ENCODE results near the gene ACR.

ACR gene

DNA sequence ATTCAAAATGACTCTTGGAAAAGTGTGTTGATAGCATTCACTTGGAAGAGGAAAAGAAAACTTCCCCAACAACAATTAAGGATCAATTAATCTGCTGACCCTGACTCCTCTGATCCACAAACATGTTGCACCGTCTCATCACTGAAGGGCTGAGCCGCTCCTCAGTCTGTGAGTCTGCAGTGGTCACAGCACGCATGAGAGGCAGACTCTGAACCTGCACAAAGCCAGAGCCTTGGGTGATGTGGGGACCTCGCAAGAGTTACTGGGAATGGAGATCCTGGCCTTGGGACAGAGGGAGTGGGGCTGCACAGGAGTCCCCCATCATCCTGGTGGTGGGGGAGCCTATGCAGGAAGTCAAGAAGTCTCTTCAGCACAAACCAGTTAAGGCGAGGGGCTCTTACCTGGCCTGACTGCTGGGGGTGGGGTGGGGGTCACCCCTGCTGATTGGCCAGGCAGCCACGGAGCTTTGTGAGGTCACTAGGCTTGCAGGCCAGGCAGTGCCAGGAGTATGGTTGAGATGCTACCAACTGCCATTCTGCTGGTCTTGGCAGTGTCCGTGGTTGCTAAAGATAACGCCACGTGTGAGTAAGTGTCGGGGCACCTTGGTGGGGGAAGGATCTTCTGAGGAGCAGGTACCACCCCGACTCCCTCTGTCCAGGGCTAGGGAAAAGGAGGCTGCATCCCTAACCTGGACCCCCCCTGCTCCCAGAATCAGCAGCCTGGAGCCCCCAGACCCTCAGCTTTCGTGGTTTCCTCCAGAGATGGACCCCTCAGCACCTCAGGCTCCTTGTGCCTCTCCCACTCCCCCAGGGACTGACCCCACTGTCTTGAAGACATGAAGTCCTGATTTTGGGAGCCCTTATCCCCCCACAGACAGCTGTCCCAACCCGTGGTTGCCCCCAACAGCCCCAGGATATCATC, at the start of gene ACR:
TSS of gene ACR (plus strand) at position 477 of the 921 bp plus-strand sequence. CDS start at position 509, 32 bp downstream.
- Histone ChIP-seq H3K4me1 (ENCODE audit: insufficient read depth, low read length, poor library complexity, severe bottlenecking) (no peaks in the 10 kb centered on the region), H3K4me2 (ENCODE audit: low read depth, low read length, poor library complexity, severe bottlenecking) (no peak within 1 kb of the TSS), H3K4me3 (ENCODE audit: low read length, poor library complexity, severe bottlenecking) (no peak within 1 kb of the TSS), H3K9me3 (ENCODE audit: insufficient read depth, low read depth, low read length) (no peaks in the 10 kb centered on the region; the same call in 1 of the 2 replicates), H3K79me2 (ENCODE audit: insufficient read depth, low read length) (no peaks in the 10 kb centered on the region), H3K9me2 (replicated peaks; ENCODE audit: low read depth, low read length) (no peaks in the 10 kb centered on the region), H3K36me3 (ENCODE audit: insufficient read depth, low read length) (no peaks in the 10 kb centered on the region), H3K27me3 (ENCODE audit: insufficient read depth, low read length, poor library complexity, severe bottlenecking) (no peaks in the 10 kb centered on the region), H4K20me1 (ENCODE audit: insufficient read depth, low read length, poor library complexity, severe bottlenecking) (no peaks in the 10 kb centered on the region), H3F3A (ENCODE audit: low read depth) (no peaks in the 10 kb centered on the region), H3K9ac (ENCODE audit: low read depth, low read length, poor library complexity, severe bottlenecking) (no peak within 1 kb of the TSS), H2AFZ (ENCODE audit: low read length) (no peak within 1 kb of the TSS)
- TF ChIP-seq EZH2phosphoT487 (IDR thresholded peaks at IDR 0.05; ENCODE audit: borderline replicate concordance), result no peak
- TF ChIP-seq, protein P1, sequence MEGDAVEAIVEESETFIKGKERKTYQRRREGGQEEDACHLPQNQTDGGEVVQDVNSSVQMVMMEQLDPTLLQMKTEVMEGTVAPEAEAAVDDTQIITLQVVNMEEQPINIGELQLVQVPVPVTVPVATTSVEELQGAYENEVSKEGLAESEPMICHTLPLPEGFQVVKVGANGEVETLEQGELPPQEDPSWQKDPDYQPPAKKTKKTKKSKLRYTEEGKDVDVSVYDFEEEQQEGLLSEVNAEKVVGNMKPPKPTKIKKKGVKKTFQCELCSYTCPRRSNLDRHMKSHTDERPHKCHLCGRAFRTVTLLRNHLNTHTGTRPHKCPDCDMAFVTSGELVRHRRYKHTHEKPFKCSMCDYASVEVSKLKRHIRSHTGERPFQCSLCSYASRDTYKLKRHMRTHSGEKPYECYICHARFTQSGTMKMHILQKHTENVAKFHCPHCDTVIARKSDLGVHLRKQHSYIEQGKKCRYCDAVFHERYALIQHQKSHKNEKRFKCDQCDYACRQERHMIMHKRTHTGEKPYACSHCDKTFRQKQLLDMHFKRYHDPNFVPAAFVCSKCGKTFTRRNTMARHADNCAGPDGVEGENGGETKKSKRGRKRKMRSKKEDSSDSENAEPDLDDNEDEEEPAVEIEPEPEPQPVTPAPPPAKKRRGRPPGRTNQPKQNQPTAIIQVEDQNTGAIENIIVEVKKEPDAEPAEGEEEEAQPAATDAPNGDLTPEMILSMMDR (conservative IDR thresholded peaks at IDR 0.05; ENCODE audit: low read length), result no peak

DNA sequence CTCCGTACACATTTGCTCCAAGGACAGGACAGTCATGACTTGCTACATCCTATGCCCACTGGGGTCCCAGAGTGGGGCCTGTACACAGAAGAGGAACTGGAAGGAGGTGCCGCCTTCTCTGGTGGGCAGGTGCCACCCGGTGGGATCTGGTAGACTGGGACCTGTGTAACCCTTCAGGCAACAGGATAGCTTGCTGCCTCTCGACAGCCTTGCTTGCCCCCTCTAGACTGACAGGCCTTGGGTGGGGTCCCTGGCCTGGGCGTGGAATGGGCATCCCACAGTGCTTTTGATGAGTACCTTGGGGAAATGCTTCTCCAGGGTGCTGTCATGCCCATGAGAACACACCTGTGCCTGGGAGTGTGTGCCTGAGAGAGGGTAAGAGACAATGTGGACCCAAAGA, 49.6 kb upstream of the ACR start:
- H3K79me2 ChIP-seq (ENCODE audit: insufficient read depth, low read length), result peaks cover 23% of the 10 kb centered on the region; the same call in 1 of the 2 replicates
- no peaks in the 10 kb centered on the region for H3K9me2 ChIP-seq (replicated peaks; ENCODE audit: low read depth, low read length)
- H4K20me1 ChIP-seq (ENCODE audit: insufficient read depth, low read length, poor library complexity, severe bottlenecking), result peaks cover 20% of the 10 kb centered on the region
- no peak overlapping the region for H3K9ac ChIP-seq (ENCODE audit: low read depth, low read length, poor library complexity, severe bottlenecking)
- peaks cover 12% of the 10 kb centered on the region for H3K4me1 ChIP-seq (ENCODE audit: insufficient read depth, low read length, poor library complexity, severe bottlenecking)
- H3K9me3 ChIP-seq (ENCODE audit: insufficient read depth, low read depth, low read length), result no peaks in the 10 kb centered on the region
- TF ChIP-seq, protein P1 (conservative IDR thresholded peaks at IDR 0.05; ENCODE audit: low read length), result no peak
- TF ChIP-seq EZH2phosphoT487 (IDR thresholded peaks at IDR 0.05; ENCODE audit: borderline replicate concordance), result no peak
- H2AFZ ChIP-seq (ENCODE audit: low read length), result no peak overlapping the region
- no peak overlapping the region for H3K4me2 ChIP-seq (ENCODE audit: low read depth, low read length, poor library complexity, severe bottlenecking)
- no peaks in the 10 kb centered on the region for H3F3A ChIP-seq (ENCODE audit: low read depth)
- peaks cover 16% of the 10 kb centered on the region; the same call in 1 of the 2 replicates for H3K36me3 ChIP-seq (ENCODE audit: insufficient read depth, low read length)
- no peak overlapping the region for H3K4me3 ChIP-seq (ENCODE audit: low read length, poor library complexity, severe bottlenecking)
- H3K27me3 ChIP-seq (ENCODE audit: insufficient read depth, low read length, poor library complexity, severe bottlenecking), result no peaks in the 10 kb centered on the region

DNA sequence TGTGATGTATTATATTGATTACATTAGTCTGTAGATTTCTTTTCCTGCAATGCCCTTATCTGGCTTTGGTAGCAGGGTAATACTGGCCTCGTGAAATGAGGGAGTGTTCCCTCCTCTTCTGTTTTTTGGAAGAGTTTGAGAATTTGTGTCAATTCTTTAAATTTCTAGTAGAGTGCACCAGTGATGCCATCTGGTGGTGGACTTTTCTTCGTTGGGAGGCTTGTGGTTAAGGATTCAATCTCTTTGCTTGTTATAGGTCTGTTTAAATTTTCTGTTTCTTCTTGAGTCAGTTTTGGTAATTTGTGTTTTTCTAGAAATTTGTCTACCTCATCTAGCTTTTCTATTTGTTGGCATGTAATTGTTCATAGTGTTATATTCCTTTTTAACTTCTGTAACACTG, 46.5 kb upstream of the ACR start:
- no peaks in the 10 kb centered on the region for H3K9me2 ChIP-seq (replicated peaks; ENCODE audit: low read depth, low read length)
- H3K4me2 ChIP-seq (ENCODE audit: low read depth, low read length, poor library complexity, severe bottlenecking), result peak overlapping the region; percentile 20
- no peak overlapping the region for H2AFZ ChIP-seq (ENCODE audit: low read length)
- H4K20me1 ChIP-seq (ENCODE audit: insufficient read depth, low read length, poor library complexity, severe bottlenecking), result peaks cover 21% of the 10 kb centered on the region
- TF ChIP-seq EZH2phosphoT487 (IDR thresholded peaks at IDR 0.05; ENCODE audit: borderline replicate concordance), result no peak
- TF ChIP-seq, protein P1 (conservative IDR thresholded peaks at IDR 0.05; ENCODE audit: low read length), result peak; percentile 90
- no peaks in the 10 kb centered on the region for H3F3A ChIP-seq (ENCODE audit: low read depth)
- H3K4me3 ChIP-seq (ENCODE audit: low read length, poor library complexity, severe bottlenecking), result no peak overlapping the region
- peaks cover 39% of the 10 kb centered on the region; the same call in 1 of the 2 replicates for H3K79me2 ChIP-seq (ENCODE audit: insufficient read depth, low read length)
- peaks cover 16% of the 10 kb centered on the region for H3K4me1 ChIP-seq (ENCODE audit: insufficient read depth, low read length, poor library complexity, severe bottlenecking)
- H3K36me3 ChIP-seq (ENCODE audit: insufficient read depth, low read length), result peaks cover 30% of the 10 kb centered on the region; the same call in 1 of the 2 replicates
- H3K9ac ChIP-seq (ENCODE audit: low read depth, low read length, poor library complexity, severe bottlenecking), result no peak overlapping the region
- no peaks in the 10 kb centered on the region for H3K9me3 ChIP-seq (ENCODE audit: insufficient read depth, low read depth, low read length)
- H3K27me3 ChIP-seq (ENCODE audit: insufficient read depth, low read length, poor library complexity, severe bottlenecking), result no peaks in the 10 kb centered on the region

Data from Loucy (cell line).